GM08714 (cell line): ENCODE data around the gene ADRA2B.

Source experiments
- H3K4me3 ChIP-seq: fragments of 200-500 bp; sonication (Bioruptor generic); 2 replicates; pipeline ENCODE4 v1.5.1; 2014; ENCODE audit warnings: mild to moderate bottlenecking, low read length, inconsistent platforms
- ZNF274 ChIP-seq: IDR thresholded peaks from 2 replicates; pipeline ENCODE4 v1.6.1; 2012; ENCODE audit warnings: mild to moderate bottlenecking, low read depth, low read length

ADRA2B gene

DNA sequence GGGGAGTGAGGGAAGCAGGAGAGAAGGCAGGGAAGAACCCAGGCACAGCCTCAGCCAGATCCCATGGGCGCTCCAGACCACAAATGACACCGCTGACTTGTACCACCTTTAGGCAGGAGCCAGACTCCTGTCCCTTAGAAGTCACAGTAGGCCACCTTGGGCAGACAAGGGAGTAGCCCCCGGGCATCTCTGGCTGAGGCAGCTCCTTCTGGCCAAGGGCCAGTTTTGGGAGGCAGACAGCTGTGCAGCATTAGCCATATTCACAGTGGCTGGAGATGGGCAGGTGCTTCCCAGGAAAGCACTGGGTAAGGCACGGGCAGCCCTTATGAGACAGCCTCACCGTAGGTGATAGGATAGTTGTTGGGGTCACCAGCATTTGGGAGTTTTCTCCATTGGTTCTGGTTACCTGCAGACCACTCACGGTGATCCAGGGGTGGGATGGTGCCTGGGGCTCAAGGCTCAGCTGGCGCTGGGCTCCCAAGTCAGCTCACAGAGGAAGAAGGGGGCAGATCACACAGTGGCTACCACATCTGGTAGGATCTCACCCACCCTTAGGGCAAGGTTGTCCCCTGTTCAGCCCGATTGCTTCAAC, 19.9 kb upstream of the ADRA2B start:
- TF ChIP-seq ZNF274, result no peak
- H3K4me3 ChIP-seq, result no peak overlapping the region

DNA sequence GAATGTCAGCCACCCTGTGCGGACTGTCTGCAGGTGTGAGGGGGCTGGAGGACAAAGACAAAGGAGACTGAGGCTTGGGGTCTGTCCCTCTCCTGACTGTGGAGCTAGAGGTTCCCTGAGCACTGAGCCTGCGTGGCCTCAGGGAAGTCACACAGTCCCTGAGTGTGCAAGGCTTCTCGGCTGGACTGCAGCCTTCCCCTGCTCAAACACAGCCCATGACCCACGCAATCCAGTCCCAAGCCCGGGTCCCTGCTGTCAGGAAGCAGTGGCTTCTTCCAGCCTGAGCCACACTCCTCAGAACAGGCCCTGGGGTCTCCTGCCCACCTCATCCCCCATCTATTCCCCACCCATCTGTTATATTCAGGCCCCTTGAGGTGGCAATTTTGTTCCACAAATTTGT, 19.2 kb upstream of the ADRA2B start:
- no peak overlapping the region for H3K4me3 ChIP-seq
- TF ChIP-seq ZNF274, result no peak

DNA sequence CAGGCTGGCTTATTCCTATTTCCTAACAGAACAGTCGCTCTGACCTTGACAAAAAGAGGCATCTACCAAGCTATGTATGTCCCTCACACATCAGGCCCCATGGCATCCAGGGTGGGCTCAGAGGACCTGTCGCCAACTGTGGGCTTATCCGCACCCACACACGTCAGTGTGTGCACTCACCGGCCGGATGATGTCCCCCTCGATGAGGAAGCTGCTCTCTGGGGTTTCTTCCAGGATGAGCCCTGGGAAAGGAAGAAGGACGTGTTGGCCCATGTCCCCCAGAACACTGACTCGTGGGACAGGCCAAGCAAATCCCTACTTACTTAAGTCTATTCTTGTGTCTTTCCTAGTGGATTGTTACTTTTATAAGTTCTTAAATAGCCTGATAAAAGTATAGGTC, 18.8 kb upstream of the ADRA2B start:
- no peak overlapping the region for H3K4me3 ChIP-seq
- TF ChIP-seq ZNF274, result no peak

DNA sequence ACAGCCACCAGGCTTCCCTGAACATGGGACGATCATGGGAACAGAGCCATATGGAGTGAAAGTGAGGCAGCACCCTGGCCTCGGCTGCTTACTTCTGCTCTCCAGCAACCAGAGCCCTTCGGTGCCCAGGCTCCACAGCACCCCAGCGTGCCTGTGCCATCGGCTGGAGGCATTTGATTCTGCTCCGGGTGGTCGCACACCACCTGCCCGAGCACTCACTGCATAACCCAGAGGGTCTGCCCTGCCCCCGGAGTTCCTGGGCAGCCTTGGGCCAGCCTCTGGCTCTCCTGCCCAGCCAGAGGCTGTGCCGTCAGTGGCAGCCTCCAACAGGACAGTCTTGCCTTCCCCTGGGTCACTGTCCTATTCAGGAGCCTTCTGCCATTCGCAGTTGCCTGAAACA, 18.1 kb upstream of the ADRA2B start:
- H3K4me3 ChIP-seq, result no peak overlapping the region
- no peak for TF ChIP-seq ZNF274

DNA sequence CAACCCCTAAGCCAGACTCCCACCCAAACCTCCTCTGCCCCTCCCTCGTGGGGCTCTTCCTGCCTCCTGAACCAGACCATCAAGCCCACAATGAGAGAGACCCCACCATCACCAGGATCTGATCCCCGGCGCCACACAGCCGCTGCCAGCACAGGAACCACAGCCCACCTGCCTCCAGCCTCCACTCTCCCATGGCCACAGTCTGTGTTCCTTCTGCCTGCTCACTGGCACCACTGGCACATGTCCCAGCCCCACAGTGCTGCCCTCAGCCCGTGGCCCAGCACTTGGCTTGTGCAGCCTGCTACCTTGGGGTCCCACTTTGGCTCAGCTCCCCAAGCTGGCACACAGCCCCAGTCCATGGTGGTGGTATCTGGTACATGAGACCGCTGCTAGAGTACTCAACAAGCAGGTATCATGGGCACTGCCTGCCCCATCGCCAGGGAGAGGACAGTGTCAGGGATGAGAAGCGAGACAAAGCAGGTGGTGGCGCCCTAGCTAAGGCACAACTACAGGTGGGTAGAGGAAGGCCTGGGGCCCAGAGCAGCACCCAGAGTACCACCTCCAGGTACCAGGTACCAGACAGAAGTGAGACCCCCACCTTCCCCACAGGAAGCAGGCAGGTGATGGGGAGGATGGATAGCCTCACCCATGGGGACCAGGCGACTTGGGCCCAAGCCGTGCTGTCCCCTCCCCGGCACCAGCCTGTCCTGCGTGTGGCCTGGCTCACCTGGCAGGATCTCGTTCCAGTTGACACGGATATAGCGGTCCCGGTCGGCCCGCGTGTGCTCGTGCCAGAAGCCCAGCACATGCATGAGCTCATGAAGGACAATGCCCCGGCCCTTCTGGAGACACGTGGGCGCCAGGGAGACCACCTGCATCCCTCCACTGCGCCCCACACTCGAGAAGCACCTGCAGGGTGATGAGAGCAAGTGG, 15.7 kb upstream of the ADRA2B start:
- TF ChIP-seq ZNF274, result no peak
- no peak overlapping the region for H3K4me3 ChIP-seq

GRCh38 chr2:96131152-96131812, 14.9 kb upstream of the ADRA2B start:
- no peak overlapping the region for H3K4me3 ChIP-seq
- TF ChIP-seq ZNF274, result no peak

GRCh38 chr2:96130483-96130882, 14.1 kb upstream of the ADRA2B start:
- H3K4me3 ChIP-seq, result no peak overlapping the region
- no peak for TF ChIP-seq ZNF274

GRCh38 chr2:96129528-96130120, 13.3 kb upstream of the ADRA2B start:
- no peak overlapping the region for H3K4me3 ChIP-seq
- TF ChIP-seq ZNF274, result no peak

- no peak for TF ChIP-seq ZNF274
Observed at GRCh38 chr2:96128456-96128855, 12.1 kb upstream of the ADRA2B start.

GRCh38 chr2:96124406-96125265, 8.3 kb upstream of the ADRA2B start:
- no peak for TF ChIP-seq ZNF274
- no peak overlapping the region for H3K4me3 ChIP-seq

More at GRCh38 chr2:96128456-96128855, 12.1 kb upstream of the ADRA2B start:
- no peak overlapping the region for H3K4me3 ChIP-seq

- no peak overlapping the region for H3K4me3 ChIP-seq
- TF ChIP-seq ZNF274, result no peak
Observed at GRCh38 chr2:96123936-96124335, 7.6 kb upstream of the ADRA2B start.

GRCh38 chr2:96123290-96123689, 6.9 kb upstream of the ADRA2B start:
- no peak overlapping the region for H3K4me3 ChIP-seq
- TF ChIP-seq ZNF274, result no peak

GRCh38 chr2:96122391-96122790, 6.0 kb upstream of the ADRA2B start:
- no peak for TF ChIP-seq ZNF274
- H3K4me3 ChIP-seq, result no peak overlapping the region
